ENCODE data around the gene APCDD1L.
"Not testable (repeated sequence)": the region's sequence is repeated elsewhere in the genome, so short reads cannot be mapped to it uniquely, and the experiment has no call there.

Gene APCDD1L

DNA sequence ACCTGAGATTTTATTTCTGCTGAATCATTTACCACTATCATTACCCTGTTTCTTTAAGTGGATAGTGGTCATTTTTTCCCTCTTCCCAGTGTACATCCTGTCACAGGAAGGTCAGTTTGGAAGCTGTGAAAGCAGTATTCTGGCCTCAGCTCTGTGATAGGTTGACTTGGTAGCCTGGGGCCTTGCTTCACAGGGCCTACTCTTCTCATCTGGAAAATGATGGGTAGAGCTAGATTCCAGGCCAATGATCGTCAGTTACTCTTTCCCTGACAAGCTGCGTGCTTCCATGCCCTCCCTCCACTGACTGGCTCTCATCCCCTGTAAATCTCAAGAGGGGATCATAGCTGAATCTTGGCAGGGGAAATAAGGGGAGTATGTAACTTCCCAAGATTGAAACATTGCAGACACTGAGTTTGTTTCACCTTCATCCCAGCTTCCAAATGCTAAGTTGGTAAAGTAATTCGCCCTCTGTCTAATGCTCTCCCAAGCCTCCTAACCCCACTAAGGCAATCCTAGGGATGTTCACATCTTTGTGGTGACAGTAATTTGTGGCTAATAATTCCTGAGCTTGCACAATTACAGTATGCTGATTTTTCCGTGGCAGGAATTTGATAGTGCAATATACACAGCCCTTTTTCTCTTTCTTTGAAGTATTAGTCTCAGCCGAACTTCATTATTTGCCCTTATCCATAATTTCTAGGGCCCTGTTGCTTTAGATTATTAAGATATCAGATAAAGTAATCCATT lies 75.0 kb downstream of the APCDD1L start:
- DNase-seq (ENCODE audit: low read depth), result no peak

DNA sequence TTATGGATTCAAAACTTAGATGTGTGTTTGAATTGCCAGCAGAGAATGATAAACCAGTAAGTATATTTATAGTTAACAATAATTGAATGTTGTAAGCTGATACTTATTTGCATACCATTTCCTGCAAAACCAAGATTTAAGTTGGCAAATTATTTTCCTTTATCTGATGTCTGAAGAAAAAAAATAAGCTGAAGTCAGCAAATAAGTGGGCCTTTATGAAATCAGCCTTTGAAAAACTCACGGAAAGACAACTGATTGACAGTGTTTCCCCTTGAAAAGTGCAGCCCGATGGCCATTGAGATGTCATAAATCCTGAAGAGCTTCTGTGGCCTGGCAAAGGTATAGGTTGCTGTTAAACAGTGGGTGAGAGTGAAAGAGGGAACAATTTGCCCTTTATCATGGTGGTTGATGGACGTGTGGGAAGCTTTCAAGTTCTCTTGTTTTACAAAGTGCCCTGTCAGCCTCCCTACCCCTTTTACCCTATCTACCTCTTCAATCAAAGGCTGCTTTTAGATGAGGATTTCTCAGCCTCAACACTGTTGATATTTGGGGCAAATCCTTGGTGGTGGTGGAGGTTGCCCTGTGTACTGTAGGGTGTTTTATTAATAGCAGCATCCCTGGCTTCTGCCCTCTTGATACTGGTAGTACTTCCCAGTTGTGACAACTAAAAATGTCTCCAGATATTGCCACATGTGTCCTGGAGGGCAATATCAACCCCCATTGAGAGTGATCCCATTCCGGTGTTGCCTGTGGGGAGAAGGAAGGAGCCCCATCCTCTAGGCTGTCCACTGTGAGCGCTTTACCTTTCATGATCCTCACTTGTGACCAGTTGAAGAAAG lies 76.0 kb downstream of the APCDD1L start:
- DNase-seq (ENCODE audit: low read depth), result no peak

DNA sequence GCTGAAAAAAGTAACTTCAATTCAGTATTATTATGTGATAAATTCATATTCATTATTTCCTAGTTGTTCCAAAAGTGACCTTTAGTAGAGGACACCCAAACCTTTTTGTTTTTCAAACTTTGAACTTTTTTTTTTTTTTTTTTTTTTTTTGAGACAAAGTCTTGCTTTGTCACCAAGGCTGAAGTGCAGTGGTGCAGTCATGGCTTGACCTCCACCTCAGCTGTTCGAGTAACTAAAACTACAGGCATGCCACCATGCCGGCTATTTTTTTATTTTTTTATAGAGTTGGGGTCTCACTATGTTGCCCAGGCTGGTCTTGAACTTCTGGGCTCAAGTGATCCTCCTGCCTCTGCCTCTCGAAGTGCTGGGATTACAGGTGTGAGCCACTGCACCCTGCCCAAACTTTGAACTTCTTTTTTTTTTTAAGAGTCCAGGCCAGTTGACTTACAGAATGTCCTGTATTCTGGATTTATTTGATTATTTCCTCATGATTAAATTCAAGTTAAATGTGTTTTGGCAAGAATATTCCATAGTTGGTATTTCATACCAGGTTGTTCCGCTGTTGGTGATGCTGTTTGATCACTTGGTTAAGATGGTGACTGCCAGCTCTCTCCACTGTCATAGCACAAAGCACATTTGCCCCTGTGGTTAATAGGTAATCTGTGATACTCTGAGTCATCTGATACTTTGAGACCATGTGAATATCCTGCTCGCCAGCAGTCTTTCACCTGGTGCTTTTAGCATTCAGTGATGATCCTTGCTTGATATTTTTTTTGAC lies 78.1 kb downstream of the APCDD1L start:
- no peak for DNase-seq (ENCODE audit: low read depth)

DNA sequence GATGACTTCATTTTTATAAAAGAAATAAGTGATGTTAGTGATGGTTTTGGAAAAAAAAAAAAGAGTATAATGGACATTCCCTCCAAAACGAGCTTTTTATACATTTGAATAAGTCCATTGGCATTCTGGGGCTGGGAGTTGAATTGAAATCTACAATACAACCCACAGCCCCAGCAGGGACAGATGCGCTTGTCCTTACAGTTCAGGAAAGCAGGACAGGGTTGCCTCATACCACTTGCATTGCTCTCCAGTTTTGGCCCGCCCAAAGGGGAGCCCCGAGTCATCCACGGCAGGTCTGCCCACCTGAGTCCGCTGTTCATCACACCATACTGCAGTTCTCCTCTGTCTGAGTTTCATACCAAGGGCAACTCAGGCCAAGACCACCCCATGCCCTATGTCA lies 80.0 kb downstream of the APCDD1L start:
- no peak for DNase-seq (ENCODE audit: low read depth)

DNA sequence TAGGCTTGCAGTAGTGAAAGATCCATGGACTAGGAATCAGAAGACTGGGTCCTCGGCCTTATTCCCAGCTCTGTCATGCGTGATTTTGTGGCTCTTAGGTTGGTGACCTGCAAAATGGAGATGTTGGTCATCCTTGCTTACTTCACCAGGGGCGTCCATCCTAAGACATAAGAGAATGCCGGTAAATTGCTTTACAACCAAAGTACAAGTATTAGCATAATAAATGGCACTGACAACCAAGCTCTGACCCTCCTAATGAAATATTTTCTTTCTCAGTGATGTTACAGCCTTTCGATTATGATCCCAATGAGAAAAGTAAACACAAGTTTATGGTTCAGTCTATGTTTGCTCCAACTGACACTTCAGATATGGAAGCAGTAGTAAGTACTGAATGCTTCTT lies 80.9 kb downstream of the APCDD1L start:
- DNase-seq (ENCODE audit: low read depth), result no peak

DNA sequence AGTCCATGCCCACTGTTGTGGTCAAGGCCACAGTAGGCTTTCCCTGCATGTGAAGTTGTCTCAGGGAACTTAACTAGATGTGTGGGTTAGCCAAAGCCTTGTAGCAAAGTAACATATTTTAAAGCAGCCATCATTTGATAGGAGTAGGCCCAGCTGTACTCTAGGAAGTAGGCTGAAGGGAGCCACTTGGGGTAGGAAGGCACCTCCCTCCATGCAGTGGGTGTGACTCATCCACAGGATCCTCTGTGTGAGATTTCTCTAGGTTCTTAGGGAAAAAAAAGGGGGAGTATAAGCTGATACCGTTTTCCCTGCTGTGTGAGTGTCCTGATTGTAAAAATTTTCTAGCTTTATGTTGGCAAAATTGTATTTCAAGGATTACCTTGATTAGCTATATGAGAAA lies 81.4 kb downstream of the APCDD1L start:
- no peak for DNase-seq (ENCODE audit: low read depth)

DNA sequence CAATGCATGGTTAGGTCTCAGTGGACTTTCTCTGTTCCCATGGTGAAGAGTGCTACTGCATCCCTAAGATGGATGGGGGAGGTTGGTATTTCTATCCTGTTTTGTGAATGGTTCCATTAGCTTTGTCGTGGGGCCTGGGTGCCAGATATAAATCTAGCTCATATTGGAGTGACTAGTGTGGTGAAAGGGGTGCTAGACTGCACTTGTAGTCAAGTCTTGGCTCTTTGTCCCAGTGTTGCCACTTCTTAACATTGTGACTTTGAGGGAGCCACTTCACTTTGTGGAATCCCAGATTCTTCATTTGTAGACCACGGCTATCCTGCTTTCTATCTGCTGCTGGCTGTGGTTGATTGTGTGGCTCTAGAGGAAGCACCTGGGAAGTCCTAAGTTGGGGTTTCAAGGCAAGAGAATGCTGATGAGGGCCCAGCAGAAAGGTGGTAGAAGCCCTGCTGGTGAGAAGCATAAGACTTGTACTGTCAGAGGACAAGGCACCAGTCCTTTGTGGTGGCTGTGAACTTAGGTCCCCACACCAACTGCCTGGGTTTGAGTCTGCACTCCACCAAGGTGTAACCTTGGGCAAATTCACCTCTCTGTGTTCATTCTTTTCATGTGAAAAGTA lies 82.1 kb downstream of the APCDD1L start:
- no peak for DNase-seq (ENCODE audit: low read depth)

DNA sequence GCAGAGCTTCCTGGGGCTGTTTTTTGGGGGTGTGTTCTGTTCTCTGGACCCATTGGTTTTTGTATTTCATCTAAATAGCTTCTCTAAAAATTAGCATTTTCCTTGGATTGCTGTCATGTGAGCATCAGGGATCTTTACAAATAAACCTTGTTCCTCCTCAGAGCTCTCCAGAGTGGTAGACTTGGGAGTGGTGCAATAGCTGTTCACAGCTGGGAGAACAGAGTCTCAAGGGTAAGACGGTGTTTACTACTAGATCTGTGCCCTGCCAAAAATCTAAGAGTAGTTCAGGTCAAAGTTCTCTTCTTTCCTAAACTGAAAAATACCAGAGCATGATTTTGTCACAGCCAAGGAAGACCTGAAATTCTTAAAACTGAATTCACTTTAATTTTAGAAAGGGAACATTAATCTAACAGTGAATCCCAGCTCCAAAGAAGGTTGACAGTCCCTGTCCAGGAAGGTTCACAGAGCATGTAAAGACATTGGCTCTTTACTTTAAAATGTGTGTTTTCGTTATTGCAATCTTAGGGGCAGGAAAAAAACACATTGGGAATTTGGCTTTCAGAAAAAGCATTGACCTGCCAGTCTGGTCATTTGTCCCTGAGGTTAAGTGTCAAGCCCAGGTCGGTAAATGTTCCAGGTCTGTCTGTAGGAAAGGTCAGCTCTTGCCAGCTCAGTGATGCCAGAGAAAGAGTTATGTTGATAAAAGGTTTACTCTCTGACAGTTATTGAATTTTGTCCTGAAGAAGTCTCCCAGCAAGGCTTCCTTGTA lies 82.8 kb downstream of the APCDD1L start:
- DNase-seq (ENCODE audit: low read depth), result no peak

DNA sequence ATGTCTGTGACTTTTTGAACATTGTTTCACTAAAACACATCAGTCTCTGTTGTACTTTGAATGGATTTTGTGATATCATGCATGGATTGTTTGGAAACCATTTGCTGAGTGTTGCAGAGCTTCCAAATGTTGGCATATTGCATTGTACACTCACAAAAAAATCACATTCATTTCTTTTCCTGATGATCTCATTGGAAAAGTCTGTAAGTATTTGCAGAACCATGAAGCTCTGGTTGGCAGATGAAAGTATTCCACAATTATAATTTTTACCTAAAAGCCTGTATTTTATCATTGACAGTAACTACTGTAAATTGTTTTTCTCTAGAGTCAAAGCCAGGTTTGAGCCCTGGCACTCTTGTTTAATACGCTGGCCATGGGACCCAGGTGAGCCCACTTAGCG lies 84.1 kb downstream of the APCDD1L start:
- no peak for DNase-seq (ENCODE audit: low read depth)

DNA sequence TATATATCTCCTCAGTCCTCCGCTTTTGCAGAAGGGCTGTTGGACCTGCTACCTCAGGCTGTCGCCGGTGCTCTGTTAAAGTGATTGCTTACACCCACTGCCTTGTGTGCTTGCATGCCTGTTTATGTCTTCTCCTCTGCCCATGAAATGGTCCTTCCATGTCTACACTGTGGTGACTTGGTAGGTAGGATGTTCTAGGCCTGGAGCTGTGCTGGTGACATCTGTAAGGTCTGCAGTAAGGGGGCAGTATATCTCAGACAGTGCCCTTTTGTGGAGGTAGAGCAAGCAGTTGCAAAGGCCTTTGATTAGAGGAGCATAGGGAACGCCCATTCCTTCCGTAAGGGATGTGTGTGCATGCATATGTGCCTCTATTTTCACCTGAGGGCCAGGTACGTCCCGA lies 85.9 kb downstream of the APCDD1L start:
- no peak for DNase-seq (ENCODE audit: low read depth)

DNA sequence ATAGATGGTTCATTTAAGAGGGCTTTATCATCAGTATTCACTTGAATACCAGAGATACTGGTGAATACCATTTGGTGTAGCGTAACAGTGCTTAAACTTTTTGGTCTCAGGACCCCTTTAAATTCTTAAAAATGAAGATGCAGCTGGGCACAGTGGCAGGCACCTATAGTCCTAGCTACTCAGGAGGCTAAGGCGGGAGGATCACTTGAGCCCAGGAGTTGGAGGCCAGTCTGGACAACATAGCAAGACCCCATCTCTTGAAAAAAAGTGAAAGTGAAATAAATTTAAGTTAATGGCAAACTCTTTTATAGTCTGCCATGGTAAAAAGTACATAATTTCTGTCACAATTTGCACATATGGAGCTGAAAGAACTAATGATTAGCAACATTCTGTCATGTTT lies 86.8 kb downstream of the APCDD1L start:
- DNase-seq (ENCODE audit: low read depth), result no peak

DNA sequence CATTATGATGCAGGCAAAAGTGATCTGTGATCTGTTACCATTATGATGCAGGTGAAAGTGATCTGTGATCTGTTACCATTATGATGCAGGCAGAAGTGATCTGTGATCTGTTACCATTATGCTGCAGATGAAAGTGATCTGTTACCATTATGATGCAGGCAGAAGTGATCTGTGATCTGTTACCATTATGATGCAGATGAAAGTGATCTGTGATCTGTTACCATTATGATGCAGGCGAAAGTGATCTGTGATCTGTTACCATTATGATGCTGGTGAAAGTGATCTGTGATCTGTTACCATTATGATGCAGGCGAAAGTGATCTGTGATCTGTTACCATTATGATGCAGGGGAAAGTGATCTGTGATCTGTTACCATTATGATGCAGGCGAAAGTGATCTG lies 87.6 kb downstream of the APCDD1L start:
- DNase-seq (ENCODE audit: low read depth), result not testable (repeated sequence)

DNA sequence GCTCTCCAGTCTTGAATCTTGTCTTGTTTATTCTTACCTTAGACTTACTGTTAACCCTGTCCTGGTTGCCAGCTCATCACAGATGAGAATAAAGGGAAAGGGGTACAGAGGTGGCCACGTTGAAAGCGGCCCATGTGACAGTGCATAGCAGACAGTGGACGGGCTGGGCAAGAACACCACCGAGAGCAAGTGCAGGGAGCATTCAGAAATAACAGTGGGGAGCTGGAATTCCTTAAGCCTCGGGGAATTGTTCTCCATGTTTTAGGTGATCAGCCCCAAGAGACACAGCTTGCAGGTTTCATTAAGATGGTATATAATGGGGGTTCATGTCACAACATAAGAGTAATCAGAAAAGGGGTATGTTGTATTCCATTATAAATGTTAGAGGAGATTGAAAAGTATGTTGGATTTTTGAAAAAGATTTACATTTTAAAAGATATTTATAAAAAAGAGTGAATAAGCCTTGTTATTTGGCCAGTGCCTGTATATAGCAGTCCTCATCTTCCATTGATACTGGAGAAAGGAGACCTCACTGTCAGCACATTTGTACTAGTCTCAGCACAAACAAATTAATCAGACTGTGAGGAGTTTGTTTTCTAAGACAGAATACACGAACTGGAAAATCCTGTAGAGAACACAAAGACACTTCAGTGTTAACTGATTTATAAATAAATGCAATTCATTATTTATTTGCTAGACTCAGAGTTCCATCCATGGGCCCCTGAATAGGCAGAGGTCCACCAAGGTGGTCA lies 90.8 kb downstream of the APCDD1L start:
- DNase-seq (ENCODE audit: low read depth), result no peak

DNA sequence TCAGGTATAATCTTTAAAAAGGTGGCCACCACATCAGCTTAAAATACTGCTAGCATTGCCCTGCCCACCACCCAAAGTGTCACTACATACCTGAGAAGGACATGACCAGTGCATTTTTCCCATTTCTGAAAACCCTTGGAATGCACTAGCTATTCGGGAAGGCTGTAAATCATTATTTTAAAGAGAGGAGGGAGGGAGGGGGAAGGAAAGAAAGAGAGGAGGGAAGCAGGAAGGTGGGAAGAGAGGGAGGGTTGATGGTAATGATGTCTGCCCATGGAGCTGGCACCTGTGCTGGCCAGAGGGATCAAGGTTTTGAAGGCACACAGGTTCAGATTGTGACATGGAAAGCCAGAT lies 93.7 kb downstream of the APCDD1L start:
- no peak for DNase-seq (ENCODE audit: low read depth)

DNA sequence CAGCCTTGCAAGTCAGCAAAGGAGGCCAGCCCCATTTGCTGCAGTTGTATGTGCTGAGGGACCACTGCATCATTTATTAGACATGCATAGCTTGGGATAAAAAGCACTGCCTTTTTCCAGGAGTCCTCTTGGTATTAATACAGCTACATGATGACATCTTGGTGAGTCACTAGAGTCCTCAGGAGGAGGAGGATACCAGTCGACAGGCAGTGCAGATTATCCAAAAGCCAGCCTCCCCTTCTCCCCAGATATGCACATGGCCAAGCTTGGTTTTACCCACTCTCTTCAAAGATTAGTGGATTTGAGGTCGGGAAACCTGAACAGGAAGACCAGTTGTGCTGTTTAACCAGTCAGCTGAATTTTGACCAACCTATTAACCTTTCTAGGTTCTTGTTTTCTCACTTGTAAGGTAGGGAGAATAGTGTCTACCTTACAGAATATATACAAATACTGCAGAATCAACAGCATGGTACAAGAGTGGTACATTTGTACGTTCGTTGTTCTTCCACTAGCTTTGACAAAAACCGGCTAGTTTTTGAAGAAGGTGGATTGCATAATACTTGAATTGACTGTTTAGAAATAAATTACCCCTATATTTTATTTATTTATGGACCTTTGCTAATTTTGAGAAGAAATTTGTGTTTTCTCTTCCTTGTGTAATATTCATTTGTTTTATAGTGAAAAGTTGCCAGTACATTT lies 94.3 kb downstream of the APCDD1L start:
- DNase-seq (ENCODE audit: low read depth), result no peak

DNA sequence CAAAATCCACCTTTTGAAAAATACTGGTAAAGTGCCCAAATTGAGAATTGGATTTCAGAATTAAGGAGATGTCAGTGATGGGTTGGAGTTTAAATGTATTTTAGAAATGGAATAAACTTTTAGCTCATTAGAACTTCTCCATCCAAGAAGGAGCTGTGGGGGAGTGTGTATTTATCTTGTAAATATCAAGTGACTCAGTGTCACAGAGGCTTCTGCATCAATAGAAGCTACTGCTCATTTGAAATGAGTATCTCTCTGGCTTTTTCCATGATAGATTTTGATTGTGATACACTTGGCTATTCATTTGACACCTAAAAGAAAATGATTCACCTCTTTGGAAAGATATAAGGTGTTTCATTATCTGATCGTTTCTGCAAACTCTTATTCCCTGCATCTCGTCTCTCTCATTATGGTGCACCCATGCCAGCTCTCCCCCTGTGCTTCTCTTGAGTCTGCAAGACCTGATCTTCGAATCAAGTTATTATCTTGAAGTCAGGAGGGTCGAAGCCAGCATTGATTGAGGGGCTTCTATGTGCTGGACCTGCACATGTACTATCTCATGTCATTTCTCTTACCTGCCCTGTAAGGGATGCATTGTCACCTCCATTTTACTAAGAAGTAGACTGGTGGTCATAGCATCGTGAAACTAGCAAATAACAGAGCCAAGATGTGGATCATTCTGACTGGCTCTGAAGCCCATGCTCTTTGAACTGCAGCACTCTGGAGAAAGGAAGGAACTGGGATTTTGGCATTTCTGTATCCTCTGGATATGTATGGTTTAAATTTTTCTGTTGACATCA lies 96.0 kb downstream of the APCDD1L start:
- DNase-seq (ENCODE audit: low read depth), result no peak

DNA sequence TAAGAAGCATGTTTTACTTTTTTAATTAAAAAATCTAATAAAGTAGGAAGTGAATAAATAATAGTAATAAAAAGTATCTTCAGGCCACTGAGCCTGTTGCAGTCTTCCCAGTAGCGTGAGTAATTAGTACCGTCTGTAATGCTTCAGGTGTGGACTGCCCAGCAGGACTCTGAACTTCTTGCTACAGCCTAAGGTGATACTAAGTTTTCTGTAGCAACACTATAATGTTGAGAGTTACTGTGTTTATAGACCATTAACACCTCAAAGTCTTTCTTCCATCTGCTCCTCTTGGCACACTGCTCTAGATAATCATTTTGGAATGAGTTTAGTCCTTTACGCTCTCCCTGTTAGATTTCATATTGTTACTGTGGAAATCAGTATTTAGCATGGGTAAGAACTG lies 97.8 kb downstream of the APCDD1L start:
- DNase-seq (ENCODE audit: low read depth), result no peak

DNA sequence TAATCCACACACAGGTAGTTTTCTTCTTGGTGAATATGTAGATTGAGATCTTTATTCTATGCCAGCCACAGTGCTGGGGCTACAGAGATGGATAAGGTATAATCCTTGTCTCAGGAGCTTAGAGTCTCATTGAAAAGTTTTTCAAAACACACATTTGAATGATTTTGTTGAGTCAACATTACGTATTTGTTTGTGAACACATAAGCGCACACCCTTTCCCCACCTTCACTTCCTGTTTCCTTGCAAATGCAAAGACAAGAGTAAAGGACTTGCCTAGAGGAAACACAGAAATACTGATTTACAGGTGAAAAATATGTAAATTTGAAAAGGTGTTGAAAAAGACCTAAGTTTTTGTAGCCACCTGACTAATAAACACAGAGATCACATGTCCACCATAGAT lies 98.4 kb downstream of the APCDD1L start:
- no peak for DNase-seq (ENCODE audit: low read depth)

DNA sequence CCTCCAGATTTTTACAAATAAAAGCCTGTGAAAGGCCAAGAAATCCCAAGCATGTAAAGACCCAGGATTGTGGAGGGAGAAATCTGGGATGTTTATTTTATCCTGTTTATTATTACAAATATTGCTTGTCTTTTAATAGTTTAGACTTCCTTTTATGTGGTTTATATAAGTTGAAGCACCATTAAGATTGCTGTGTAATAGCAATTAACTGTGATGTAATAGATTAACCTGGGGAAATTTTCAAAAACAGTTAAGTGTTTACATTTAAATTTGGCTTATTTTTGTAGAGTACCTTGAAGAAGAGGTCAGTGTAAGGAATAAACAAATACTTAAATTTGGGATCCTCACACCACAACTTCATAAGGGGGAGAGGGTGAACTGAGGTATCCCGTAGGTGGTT lies 99.1 kb downstream of the APCDD1L start:
- no peak for DNase-seq (ENCODE audit: low read depth)
